MG63 (cell line): ENCODE results near the gene CYP4F2. TPM values are rescaled to one million over a fixed set of nuclear protein-coding genes. Genes with fewer than 3 reads are reported as not detected.
"Not testable (repeated sequence)": the region's sequence is repeated elsewhere in the genome, so short reads cannot be mapped to it uniquely, and the experiment has no call there.

Experiments
- DNase-seq: peaks from one replicate; pipeline ENCODE4 v3.0.0-alpha.2; 2020
- H3K27me3 ChIP-seq: fragments of 250-450 bp; sonication (Bioruptor Pico); 2 replicates; pipeline ENCODE4 v1.5.1; 2020; ENCODE audit warnings: mild to moderate bottlenecking, moderate library complexity
- H3K36me3 ChIP-seq: fragments of 250-450 bp; sonication (Bioruptor Pico); 2 replicates; pipeline ENCODE4 v1.5.1; 2020; ENCODE audit warnings: mild to moderate bottlenecking, moderate library complexity
- H3K4me3 ChIP-seq: fragments of 250-450 bp; sonication (Bioruptor Pico); 2 replicates; pipeline ENCODE4 v1.5.1; 2020; ENCODE audit warnings: mild to moderate bottlenecking, moderate library complexity
- H3K9me3 ChIP-seq: fragments of 250-450 bp; sonication (Bioruptor Pico); 2 replicates; pipeline ENCODE4 v1.5.1; 2020; ENCODE audit warnings: mild to moderate bottlenecking, moderate library complexity
- total RNA-seq: library from RNA; depleted of rRNA; stranded (reverse); fragments of >200 nt; shearing (Covaris generic); gene quantifications from 2 replicates; pipeline ENCODE4 v1.2.3, GENCODE V29; 2014; ENCODE audit warnings: low replicate concordance

The CYP4F2 gene
- total RNA-seq, 1 experiment from 2014 or later: not detected

DNA sequence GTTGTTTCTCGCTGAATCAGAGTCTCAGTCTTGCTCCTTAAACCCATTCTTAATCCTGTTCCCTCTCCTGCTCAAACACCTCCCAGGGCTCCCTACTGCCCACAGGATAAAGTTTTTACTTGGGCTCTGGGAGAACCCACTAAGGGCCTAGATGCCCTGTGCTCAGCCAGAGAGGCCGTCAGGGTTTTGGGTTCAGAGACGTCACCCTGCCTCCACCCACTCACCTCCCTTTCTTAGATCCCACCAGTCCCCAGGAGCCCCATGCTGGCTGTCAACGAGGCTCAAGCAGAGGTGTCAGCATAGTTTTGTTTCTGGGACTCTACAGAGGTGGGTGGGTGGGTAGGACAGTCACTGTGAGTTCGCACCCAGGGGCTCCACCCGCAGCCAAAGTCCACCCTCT, 15.5 kb upstream of the CYP4F2 start:
- Histone ChIP-seq H3K9me3 (peaks cover 16% of the 10 kb centered on the region), H3K4me3 (no peak overlapping the region), H3K36me3 (no peaks in the 10 kb centered on the region), H3K27me3 (peaks cover 14% of the 10 kb centered on the region)
- no peak for DNase-seq

DNA sequence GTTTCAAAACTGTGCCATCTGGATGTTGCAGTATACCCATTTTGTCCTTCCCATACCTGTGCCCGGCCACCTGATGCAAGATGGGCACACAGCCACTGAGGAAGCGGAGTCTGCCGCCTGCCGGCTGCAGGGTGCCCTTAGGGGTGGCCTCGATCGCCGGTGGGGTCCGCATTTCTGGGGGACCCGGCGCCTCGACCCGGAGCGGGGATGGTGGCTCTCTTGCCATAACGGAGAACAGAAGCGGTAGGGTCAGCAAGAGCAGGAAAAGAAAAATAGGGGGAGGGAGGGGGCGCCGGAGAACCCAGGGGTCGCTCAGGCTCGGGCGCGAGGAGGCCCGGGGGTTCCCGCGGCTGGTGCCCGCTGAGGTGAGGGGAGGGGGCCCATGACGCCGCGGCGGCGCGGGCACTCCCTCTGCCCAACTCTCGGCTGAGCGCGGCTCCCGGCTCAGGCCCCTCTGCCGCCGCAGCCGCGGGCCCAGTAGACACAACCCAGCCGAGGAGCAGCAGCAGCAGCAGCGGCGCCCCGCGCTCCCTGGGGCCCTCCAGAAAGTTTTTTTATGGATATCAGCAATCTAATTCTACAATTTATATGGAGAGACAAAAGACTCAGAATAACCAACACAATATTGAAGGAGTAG, 13.8 kb upstream of the CYP4F2 start:
- Histone ChIP-seq H3K9me3 (peaks cover 16% of the 10 kb centered on the region), H3K36me3 (no peaks in the 10 kb centered on the region), H3K27me3 (peaks cover 16% of the 10 kb centered on the region), H3K4me3 (no peak overlapping the region)
- DNase-seq: no peak

DNA sequence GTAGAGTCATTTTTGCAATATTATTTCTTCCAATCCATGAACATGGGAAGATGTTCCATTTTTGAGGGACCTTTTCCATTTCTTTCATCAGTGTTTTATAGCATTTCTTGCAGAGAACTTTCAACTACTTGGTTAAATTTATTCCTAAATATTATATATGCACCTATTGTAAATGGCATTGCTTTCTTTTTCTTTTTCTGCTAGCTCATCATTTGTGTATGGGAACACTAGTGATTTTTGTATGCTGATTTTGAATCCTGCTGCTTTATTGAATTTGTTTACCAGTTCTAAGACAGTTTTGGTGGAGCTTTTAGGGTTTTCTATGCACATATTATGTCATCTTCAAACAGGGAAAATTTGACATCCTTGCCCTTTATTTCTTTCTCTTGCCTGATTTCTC, 7.2 kb upstream of the CYP4F2 start:
- Histone ChIP-seq H3K36me3 (no peaks in the 10 kb centered on the region), H3K27me3 (peaks cover 9% of the 10 kb centered on the region), H3K4me3 (no peak overlapping the region), H3K9me3 (peaks cover 6% of the 10 kb centered on the region)
- DNase-seq: no peak

DNA sequence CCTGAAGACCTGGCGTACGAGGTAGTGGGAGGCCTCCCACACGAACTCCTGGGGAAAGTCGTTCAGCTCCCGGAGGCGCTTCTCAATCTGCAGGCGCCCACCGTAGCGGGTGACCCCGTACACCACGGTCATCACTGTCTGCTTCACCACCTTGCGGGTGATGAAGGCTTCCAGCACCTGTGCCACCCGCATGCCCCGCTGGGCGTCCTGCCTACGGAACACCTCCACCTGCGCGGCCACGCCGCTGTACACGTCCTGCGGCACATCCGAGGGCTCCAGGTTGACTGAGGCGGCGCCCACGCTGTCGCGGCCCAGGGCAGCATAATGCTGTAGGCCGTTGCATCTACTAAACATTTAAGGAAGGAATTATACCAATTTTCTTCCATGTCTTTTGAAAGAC, 5.0 kb upstream of the CYP4F2 start:
- not testable (repeated sequence) for H3K4me3 ChIP-seq, H3K9me3 ChIP-seq, H3K36me3 ChIP-seq, DNase-seq
- H3K27me3 ChIP-seq: peaks cover 14% of the 10 kb centered on the region

DNA sequence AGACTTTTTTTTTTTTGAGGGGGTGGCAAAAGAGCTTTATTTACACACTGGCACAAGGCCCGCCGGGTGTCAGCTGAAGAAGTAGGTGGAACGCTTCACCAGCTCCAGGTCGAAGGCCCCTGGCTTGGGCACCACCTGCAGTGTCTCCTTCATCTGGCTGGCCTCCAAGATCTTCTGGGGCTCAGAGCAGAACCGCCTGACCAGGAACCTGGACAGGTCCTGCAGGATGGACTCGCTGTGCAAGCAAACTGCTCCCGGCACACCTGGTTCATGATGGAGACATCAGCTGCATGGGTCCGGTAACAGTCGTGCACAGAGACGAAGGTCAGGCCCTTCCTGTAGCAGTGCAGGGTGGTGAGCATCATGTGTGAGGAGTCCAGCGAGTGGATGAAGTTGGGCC, 4.4 kb upstream of the CYP4F2 start:
- Histone ChIP-seq H3K9me3 (peaks cover 6% of the 10 kb centered on the region), H3K27me3 (peaks cover 12% of the 10 kb centered on the region), H3K36me3 (no peaks in the 10 kb centered on the region), H3K4me3 (no peak overlapping the region)
- DNase-seq: no peak

DNA sequence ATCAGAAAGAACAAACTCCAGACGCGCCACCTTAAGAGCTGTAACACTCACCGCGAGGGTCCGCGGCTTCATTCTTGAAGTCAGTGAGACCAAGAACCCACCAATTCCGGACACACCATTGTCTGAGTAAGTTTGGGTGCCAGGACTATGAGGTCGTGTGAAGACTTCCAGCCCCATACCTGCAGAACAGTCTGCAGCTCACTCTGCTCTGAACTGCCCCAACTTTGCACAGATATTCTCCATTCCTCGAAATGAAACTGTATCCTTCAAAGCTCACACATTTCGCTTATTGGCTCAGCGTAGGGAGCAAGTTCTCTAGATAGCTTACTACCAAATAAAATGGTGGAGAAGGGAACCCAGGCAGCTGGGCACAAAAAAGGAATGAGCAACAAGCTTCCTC, 2.6 kb upstream of the CYP4F2 start:
- H3K9me3 ChIP-seq: peaks cover 6% of the 10 kb centered on the region
- peaks cover 12% of the 10 kb centered on the region for H3K27me3 ChIP-seq
- H3K4me3 ChIP-seq: no peak overlapping the region
- H3K36me3 ChIP-seq: no peaks in the 10 kb centered on the region
- DNase-seq: no peak

DNA sequence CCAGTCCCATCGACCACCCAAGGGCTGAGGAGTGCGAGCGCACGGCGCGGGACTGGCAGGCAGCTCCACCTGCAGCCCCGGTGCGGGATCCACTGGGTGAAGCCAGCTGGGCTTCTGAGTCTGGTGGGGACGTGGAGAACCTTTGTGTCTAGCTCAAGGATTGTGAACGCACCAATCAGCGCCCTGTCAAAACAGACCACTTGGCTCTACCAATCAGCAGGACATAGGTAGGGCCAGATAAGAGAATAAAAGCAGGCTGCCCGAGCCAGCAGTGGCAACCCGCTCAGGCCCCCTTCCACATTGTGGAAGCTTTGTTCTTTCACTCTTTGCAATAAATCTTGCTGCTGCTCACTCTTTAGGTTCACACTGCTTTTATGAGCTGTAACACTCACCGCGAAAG, 2.2 kb upstream of the CYP4F2 start:
- H3K4me3 ChIP-seq, H3K9me3 ChIP-seq, H3K36me3 ChIP-seq, DNase-seq: not testable (repeated sequence)
- H3K27me3 ChIP-seq: peaks cover 12% of the 10 kb centered on the region

DNA sequence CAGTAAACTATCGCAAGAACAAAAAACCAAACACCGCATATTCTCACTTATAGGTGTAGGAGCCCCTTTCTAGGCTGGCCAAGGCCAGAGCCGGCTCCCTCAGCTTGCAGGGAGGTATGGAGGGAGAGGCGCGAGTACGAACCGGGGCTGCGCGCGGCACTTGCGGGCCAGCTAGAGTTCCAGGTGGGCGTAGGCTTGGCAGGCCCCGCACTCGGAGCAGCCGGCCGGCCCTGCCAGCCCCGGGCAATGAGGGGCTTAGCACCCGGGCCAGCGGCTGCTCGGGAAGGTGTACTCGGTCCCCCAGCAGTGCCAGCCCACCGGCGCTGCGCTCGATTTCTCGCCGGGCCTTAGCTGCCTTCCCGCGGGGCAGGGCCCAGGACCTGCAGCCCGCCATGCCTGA, 1.7 kb upstream of the CYP4F2 start:
- not testable (repeated sequence) for H3K9me3 ChIP-seq, H3K36me3 ChIP-seq, H3K4me3 ChIP-seq, DNase-seq
- peaks cover 14% of the 10 kb centered on the region for H3K27me3 ChIP-seq

DNA sequence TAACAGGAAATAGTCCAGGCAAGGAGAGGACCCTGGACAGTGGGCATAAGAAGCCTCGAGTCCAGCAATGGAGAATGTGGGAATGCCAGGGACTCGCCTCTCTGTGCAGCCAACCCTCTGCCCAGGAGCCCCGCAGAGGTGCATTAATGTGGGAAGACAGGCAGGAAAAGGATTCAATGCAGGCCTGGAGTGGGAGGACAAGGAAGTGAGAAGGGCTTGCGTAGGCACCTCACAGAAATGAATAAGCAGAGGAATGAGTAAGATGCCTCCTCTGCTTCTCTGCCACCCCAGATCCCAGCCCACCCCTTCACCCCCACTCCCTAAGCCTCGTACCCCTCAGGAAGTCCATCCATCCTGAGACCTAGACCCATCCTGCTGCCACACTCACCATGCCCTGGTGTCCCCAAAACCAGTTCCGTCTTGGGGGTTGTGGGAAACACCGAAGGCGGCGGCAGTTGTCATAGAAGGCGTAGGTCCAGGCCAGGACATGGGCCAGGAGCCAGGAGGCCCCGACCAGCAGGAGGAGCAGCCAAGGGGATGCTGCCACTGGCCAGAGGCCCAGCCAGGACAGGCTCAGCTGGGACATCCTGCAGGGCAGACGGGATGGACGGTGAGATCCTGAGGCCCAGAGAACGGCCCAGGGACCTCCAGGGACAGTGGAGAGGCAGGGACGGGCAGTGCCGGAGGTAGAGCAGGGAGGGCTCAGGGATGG, 692 bp downstream of the CYP4F2 start:
- DNase-seq: no peak
- no peak overlapping the region for H3K4me3 ChIP-seq

DNA sequence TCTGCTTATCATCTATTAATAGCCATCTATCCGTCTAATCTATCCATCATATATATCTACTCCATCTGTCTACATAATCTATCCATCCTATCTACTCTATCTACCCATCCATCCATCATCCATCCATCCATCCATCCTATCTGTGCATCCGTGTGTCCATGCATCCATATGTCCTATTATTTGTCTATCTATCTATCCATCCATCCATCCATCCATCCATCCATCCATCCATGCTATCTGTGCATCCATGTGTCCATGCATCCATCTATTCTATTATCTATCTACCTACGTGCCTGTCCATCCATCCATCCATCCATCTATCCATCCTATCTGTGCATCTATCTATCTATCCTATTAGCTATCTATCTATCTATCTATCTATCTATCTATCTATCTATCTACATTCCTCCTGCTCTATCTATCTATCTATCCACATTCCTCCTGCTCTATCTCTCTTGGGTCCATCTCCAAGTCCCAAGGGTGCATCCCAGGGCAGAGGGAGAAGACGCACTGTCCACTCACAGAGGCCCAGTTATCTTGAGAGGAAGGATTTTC, 1.9 kb downstream of the CYP4F2 start:
- H3K4me3 ChIP-seq: no peak overlapping the region
- no peak for DNase-seq
- H3K27me3 ChIP-seq: peaks cover 18% of the 10 kb centered on the region
- H3K9me3 ChIP-seq: no peaks in the 10 kb centered on the region
- no peaks in the 10 kb centered on the region for H3K36me3 ChIP-seq

More for the DNA sequence above, 692 bp downstream of the CYP4F2 start:
- H3K27me3 ChIP-seq: peaks cover 18% of the 10 kb centered on the region
- no peaks in the 10 kb centered on the region for H3K9me3 ChIP-seq
- no peaks in the 10 kb centered on the region for H3K36me3 ChIP-seq

DNA sequence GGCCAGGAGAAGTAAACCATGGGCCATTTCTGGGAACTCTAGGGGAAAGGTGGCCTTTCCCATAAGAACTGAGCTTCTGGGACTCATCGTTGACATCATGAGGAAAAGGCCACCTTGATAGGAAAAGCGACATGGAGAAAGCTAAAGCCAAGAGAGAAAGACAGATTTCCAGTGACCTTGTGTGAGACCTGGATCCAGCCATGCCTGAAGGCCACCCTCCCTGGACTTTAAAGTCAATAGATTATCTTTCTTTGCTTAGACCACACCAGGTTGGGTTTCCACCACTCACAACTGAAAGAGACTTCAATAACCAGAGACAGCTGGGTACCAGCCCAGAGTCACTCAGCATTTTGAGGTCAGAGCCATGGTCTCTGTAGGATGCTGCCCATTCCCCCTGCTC, 3.5 kb downstream of the CYP4F2 start:
- no peaks in the 10 kb centered on the region for H3K9me3 ChIP-seq
- H3K4me3 ChIP-seq: no peak overlapping the region
- H3K27me3 ChIP-seq: peaks cover 10% of the 10 kb centered on the region
- no peaks in the 10 kb centered on the region for H3K36me3 ChIP-seq
- no peak for DNase-seq

DNA sequence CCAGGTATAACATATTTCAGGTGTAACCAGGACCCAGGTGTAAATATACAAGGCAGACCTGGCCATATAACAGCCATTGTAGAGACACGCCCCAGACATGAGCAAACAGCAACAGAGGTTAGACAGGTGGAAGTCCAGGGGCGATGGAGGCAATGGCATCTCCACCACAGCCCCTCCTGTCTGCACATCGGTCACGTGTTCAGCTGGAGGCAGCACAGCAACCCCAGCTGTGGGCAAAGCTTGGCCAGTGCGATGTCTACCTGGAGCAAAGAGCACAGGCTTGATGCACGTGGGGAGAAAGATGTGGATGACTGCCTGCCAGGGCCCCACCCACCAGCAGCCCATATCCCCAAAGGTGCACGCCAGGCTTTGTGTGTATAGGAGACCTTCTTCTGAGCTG, 4.4 kb downstream of the CYP4F2 start:
- no peaks in the 10 kb centered on the region for H3K36me3 ChIP-seq
- H3K4me3 ChIP-seq: no peak overlapping the region
- DNase-seq: no peak
- no peaks in the 10 kb centered on the region for H3K9me3 ChIP-seq
- peaks cover 10% of the 10 kb centered on the region; the same call in 1 of the 2 replicates for H3K27me3 ChIP-seq

DNA sequence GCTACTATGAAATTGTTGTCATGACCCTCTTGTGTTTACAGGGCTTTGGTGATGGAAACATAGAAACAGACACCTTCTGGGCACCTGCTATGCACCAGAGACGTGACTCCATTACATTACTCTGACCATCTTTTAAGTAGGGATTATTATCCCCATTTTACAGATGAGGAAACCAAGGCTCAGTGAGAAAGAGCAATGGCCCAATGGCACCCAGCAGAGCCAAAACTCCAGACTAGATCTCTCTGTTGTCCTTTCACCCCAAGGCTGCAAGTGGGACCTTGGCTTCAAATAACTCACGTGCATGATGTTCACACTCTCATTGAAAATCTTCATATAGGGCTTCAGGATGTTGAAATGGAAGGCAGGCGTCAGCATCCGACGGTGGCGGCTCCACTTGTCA, 5.9 kb downstream of the CYP4F2 start:
- Histone ChIP-seq H3K36me3 (no peaks in the 10 kb centered on the region), H3K9me3 (no peaks in the 10 kb centered on the region), H3K27me3 (peaks cover 10% of the 10 kb centered on the region; the same call in 1 of the 2 replicates), H3K4me3 (no peak overlapping the region)
- DNase-seq: no peak

DNA sequence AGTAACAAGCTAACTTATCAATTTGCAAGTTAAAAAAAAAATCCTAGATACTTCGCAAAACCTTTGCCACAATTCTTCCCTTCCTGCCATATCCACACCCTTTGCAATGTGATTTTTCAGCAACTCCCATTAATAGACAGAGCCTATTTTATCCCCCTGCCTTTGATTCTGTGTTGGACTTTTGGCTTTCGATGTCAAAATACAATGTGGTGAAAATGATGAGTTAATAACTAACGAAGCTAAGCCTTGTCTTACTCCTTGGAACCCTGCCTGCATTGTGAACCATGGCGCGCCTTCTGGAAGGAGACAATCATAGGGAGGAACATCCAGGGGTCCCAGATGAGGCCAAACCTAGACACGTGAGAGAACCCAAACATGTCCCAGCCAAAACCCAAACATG, 6.4 kb downstream of the CYP4F2 start:
- DNase-seq: no peak
- H3K4me3 ChIP-seq: no peak overlapping the region
- H3K9me3 ChIP-seq: no peaks in the 10 kb centered on the region
- peaks cover 10% of the 10 kb centered on the region; the same call in 1 of the 2 replicates for H3K27me3 ChIP-seq
- H3K36me3 ChIP-seq: no peaks in the 10 kb centered on the region

DNA sequence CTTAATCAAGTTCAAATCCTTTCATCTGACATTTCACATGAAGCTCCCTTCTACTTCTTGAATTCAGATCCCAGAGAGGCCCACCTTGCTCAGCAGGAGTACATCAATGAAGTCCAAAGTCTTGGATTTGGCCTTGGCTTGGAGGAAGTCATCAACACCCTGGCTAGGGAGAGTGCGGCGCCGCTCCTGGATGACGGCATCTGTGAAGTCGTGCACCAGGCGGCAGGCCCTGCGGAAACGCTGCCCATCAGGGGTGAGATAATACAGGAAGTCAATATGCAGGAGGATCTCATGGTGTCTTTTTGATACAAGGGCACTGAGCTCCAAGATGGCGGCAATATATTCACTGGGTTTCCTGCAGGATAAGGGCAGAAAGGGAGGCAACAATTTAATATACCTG, 8.5 kb downstream of the CYP4F2 start:
- not testable (repeated sequence) for H3K27me3 ChIP-seq, H3K9me3 ChIP-seq, DNase-seq, H3K4me3 ChIP-seq, H3K36me3 ChIP-seq

DNA sequence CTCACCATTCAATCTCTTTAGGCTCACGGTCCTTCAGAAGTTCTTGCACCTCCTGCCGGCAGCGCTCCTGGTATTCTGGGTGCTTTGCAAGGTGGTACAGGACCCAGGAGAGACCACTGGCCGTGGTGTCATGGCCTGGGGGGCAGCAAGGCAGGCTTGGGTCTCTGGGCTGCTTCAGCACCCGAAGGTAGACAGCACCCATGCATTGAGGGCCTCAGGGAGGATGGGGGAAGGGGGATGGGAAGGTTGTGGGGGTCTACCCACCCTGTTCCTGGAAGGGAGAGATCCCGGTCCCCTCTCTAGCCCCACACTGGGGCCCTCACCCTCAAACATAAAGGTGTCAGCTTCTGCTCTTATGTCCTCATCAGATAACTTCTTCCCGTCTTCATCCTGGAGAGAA, 12.0 kb downstream of the CYP4F2 start:
- Histone ChIP-seq H3K9me3 (no peaks in the 10 kb centered on the region), H3K27me3 (peaks cover 18% of the 10 kb centered on the region), H3K36me3 (no peaks in the 10 kb centered on the region), H3K4me3 (no peak overlapping the region)
- no peak for DNase-seq

DNA sequence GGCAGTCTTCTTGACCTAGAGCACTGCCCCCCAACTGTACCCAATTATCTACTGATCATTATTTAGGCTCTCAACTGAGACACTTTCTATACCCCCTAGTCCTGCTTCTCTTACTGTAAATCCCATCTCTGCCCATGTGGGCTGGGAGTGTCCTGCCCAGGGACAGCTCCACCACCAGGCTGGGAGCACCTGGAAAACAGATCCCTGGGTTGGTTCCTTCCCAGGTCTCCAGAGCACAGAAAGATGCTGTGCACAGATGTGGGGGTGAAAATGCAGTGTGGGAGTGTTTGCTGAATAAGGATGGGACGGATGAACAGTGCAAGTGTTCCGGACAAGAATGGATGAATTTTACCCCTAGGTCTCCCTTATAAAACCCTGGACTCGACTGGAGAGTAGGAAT, 12.7 kb downstream of the CYP4F2 start:
- Histone ChIP-seq H3K4me3 (no peak overlapping the region), H3K36me3 (no peaks in the 10 kb centered on the region), H3K27me3 (peaks cover 16% of the 10 kb centered on the region), H3K9me3 (no peaks in the 10 kb centered on the region)
- DNase-seq: no peak

DNA sequence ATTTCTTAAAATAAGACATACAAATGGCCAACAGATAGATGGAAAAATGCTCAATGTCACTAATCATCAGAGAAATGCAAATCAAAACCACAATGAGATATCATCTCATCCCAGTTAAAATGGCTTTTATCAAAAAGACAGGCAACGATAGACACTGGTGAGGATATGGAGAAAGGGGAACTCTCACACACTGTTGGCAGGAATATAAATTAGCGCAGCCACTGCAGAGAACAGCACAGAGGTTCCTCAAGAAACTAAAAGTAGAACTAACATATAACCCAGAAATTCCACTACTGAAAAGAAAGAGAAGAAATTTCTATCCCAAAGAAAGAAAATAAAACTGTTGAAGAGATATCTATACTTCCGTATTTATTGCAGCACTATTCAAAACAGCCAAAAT, 14.5 kb downstream of the CYP4F2 start:
- H3K9me3 ChIP-seq, DNase-seq, H3K4me3 ChIP-seq, H3K36me3 ChIP-seq: not testable (repeated sequence)
- H3K27me3 ChIP-seq: peaks cover 16% of the 10 kb centered on the region
